GM21381 (cell line): Measurements from ENCODE around the gene CSTA.

Source experiments
- ATAC-seq: cut with Tn5 transposase; IDR thresholded peaks from one replicate; pipeline ENCODE4 v1.9.1; 2021; ENCODE audit warnings: mild to moderate bottlenecking, moderate library complexity; ENCODE audit not compliant: unreplicated experiment

The CSTA gene

DNA sequence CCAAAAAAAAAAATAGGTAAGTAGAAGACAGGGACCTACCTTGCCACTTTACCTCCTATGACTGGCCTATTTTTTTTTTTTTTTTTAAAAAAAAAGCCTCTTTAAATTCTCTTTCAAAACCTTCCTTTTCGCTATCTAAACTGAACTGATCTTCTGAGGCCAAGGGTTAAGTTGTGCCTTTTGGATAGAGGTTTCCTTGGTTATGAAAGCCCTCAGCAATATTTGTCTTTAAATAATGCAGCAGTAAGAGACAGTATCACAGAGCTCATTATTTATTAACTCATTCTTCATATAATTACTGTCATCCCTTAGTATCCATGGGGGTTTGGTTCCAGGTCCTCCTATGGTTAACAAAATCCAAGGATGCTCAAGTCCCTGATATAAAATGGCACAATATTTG, 49.0 kb downstream of the CSTA start:
- no peak for ATAC-seq

GRCh38 chr3:122377975-122378374, 52.9 kb downstream of the CSTA start:
- no peak for ATAC-seq

GRCh38 chr3:122382888-122383666, 58.0 kb downstream of the CSTA start, which contains the start of gene MIX23:
TSS of gene MIX23 (minus strand) at chr3:122383231. CDS start at chr3:122383224, 7 bp downstream.
- ATAC-seq, result peak; percentile 39

- peak; percentile 91 for ATAC-seq
Observed at GRCh38 chr3:122383771-122384697, 59.0 kb downstream of the CSTA start, which contains the start of gene FAM162A. TSS of gene FAM162A (plus strand) at chr3:122384182. CDS start at chr3:122384266, 84 bp downstream.

DNA sequence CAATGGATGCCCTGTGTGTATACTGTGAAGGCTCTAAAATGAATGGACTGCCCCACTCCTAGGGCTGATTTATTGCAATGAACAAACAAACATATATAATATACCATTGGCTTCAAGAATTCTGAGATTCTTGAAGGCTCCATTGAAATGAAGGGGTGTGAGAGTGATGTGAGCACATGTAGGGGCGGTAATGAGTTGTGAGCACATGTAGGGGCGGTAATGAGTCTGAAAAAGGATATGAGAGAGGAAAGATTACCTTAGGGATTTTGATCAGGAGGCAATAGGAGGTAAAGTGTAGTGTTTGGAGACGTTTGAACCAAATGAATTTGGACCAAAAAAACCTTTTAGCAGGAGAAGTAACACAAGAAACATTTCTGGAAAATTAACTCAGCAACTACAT, 62.7 kb downstream of the CSTA start:
- no peak for ATAC-seq

GRCh38 chr3:122389197-122389596, 64.1 kb downstream of the CSTA start:
- no peak for ATAC-seq

- ATAC-seq, result no peak
Observed at GRCh38 chr3:122389892-122390291, 64.8 kb downstream of the CSTA start.

- no peak for ATAC-seq
Observed at GRCh38 chr3:122390665-122391064, 65.6 kb downstream of the CSTA start.
